Subcutaneous adipose tissue (tissue), 4 donors: ENCODE measurements around the gene TMUB2. TPM values are rescaled to one million over a fixed set of nuclear protein-coding genes. Genes with fewer than 3 reads are reported as not detected.

Experiments
- total RNA-seq, 4 donors: library from RNA; depleted of rRNA; stranded (reverse); fragments of >200 nt; gene quantifications; one replicate each; pipeline ENCODE4 v1.1.0, GENCODE V29; 2016
- TF ChIP-seq, protein P1 (sequence below): fragments of 450-650 bp; IDR thresholded peaks from one replicate; pipeline ENCODE4 v1.5.1; 2016; ENCODE audit warnings: low read depth, mild to moderate bottlenecking, control low read depth, antibody characterized with exemption, moderate library complexity

TMUB2 gene
- total RNA-seq, 4 donors from 2014 or later: 26.6 to 36.0 (median 33.2) TPM

- TF ChIP-seq, protein P1, sequence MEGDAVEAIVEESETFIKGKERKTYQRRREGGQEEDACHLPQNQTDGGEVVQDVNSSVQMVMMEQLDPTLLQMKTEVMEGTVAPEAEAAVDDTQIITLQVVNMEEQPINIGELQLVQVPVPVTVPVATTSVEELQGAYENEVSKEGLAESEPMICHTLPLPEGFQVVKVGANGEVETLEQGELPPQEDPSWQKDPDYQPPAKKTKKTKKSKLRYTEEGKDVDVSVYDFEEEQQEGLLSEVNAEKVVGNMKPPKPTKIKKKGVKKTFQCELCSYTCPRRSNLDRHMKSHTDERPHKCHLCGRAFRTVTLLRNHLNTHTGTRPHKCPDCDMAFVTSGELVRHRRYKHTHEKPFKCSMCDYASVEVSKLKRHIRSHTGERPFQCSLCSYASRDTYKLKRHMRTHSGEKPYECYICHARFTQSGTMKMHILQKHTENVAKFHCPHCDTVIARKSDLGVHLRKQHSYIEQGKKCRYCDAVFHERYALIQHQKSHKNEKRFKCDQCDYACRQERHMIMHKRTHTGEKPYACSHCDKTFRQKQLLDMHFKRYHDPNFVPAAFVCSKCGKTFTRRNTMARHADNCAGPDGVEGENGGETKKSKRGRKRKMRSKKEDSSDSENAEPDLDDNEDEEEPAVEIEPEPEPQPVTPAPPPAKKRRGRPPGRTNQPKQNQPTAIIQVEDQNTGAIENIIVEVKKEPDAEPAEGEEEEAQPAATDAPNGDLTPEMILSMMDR: no peak
These were observed 6.7 kb downstream of the TMUB2 start for GRCh38 chr17:44193326-44194084.

DNA sequence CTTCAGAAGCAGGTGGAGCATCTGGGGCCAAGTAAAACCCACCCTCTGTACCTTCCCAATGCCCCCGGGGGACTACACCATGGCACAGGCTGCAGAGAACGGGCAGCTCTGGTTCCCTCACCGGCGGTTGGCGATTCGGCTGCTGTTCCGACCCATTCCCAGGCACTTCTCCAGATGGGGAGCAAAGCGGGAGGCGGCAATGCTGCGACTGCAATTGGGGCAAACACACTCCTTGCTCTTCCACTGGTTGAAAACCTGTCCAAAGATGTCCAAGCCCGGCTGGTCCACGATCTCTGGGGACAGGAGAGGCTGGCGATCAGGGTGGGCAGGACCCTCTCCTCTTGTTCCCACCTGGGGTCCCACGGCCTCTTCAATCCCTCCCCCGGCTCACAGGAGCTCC is 10.3 kb downstream of the TMUB2 start:
- TF ChIP-seq, protein P1: no peak

GRCh38 chr17:44197980-44198720 is 11.4 kb downstream of the TMUB2 start:
- TF ChIP-seq, protein P1: no peak

DNA sequence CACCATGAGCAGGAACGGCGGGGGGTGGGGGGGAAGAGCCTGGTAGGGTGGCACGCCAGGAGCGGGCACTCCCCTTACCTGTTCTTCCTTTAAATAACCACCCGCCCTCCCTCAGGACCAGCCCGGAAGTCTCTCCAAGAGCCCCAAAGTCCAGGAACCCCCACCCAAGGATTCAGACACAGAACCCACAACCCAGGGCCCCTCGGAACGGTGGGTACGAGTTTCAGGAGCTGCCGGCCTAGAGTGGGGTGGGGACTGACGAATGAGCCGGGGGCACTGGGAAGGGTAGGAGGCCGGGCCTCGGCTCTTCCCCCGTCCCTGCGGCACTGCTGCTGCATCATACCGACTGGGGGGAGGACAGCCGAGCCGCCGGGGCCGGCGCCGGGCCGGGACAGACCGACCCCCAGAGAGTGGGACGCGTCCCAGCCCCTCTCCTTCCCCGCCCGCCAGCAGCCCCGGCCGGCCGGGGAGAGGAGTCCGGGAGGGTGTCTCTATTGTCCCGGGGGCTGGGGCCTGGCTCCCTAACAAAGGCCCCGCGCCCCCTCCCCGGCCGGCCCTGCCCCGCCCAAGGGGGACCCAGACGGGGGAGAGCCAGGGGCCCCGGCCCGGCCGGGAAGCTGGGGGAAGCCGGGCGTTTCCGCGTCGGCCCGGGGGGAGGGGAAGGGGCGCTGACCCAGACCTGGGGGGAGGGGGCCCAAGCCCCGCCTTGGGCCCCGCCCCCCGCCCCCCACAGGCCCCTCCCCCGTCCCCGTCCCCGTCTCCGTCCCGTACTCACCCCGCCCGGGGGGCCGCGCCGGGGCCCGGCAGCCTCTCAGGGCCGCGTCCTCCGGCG is 12.2 kb downstream of the TMUB2 start:
- TF ChIP-seq, protein P1: no peak

DNA sequence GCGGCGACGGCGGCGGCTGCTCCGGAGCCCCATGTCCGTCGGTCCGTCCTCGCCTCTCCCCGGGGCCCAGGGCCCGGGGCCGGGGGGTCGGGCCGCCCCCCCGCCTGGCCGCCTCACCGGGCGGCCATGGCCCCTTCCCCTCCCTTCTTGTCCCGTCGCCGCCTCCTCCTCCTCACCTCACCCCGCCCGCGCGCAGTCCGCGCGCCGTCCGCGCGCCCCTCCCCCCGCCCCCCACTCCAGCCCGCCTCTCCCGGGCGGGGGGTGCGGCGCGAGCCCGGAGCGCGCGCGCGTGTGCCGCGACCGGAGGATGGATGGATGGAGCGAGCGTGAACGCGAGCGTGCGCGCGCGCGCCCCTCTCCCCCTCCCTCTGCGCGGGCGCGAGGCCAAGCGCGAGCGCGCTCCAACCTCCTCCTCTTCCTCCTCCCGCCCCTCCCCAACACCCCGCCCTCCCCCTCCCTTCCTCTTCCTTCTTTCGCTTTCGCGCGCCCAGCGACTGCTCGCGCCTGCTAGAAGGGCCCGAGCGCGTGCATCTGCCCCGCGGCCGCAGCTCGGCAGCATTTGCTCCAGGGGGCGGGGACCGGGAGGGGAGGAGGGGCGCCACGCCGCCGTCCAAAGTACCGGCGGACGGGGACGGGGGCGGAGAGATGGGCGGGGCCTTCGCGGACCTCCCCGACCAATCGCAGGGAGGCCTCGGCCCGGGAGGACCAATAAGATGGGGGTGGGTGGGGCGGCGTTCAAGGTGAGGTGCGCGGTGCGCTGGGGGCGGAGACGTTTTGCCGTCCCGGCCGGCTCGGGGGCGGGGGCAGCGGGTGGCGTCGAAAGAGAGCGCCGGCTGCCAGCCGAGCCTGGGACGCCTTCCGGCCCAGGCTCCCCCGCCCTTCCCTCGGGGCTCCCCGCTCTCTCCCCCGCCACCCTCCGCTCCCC is 13.0 kb downstream of the TMUB2 start, which contains the start of gene ATXN7L3:
TSS of gene ATXN7L3 (minus strand) at position 332 of the 925 bp plus-strand sequence. CDS start 1,814 bp downstream, outside the sequence.
- TF ChIP-seq, protein P1: no peak

GRCh38 chr17:44200478-44201155 is 13.8 kb downstream of the TMUB2 start:
- TF ChIP-seq, protein P1: no peak
